ENCODE data around the gene DLGAP1.
"Not testable (repeated sequence)": the region's sequence is repeated elsewhere in the genome, so short reads cannot be mapped to it uniquely, and the experiment has no call there.

DLGAP1 gene

GRCh38 chr18:3610813-3611212 is 844.3 kb downstream of the DLGAP1 start:
- DNase-seq: no peak

- DNase-seq: no peak
Observed at GRCh38 chr18:3610188-3610708, 844.9 kb downstream of the DLGAP1 start.

- no peak for DNase-seq
Observed at GRCh38 chr18:3608488-3608887, 846.6 kb downstream of the DLGAP1 start.

GRCh38 chr18:3608099-3608453 is 847.0 kb downstream of the DLGAP1 start:
- not testable (repeated sequence) for DNase-seq

GRCh38 chr18:3607309-3608098 is 847.6 kb downstream of the DLGAP1 start:
- DNase-seq: no peak

- not testable (repeated sequence) for DNase-seq
Observed at GRCh38 chr18:3606863-3607262, 848.2 kb downstream of the DLGAP1 start.

- DNase-seq: no peak
Observed at GRCh38 chr18:3605954-3606443, 849.1 kb downstream of the DLGAP1 start.

GRCh38 chr18:3605486-3605952 is 849.6 kb downstream of the DLGAP1 start:
- no peak for DNase-seq

- DNase-seq: no peak
Observed at GRCh38 chr18:3604498-3605408, 850.4 kb downstream of the DLGAP1 start.

- no peak for DNase-seq
Observed at GRCh38 chr18:3604235-3604497, 850.9 kb downstream of the DLGAP1 start.

GRCh38 chr18:3603421-3604234 is 851.5 kb downstream of the DLGAP1 start:
- DNase-seq: no peak

- not testable (repeated sequence) for DNase-seq
Observed at GRCh38 chr18:3601106-3601755, 853.9 kb downstream of the DLGAP1 start.

- no peak for DNase-seq
Observed at GRCh38 chr18:3599861-3600260, 855.2 kb downstream of the DLGAP1 start.

GRCh38 chr18:3599195-3599594 is 855.9 kb downstream of the DLGAP1 start:
- DNase-seq: no peak

GRCh38 chr18:3598581-3598980 is 856.5 kb downstream of the DLGAP1 start:
- no peak for DNase-seq

GRCh38 chr18:3597409-3598357 is 857.4 kb downstream of the DLGAP1 start:
- no peak for DNase-seq

GRCh38 chr18:3596637-3597384 is 858.3 kb downstream of the DLGAP1 start:
- DNase-seq: no peak

- DNase-seq: no peak
Observed at GRCh38 chr18:3596324-3596636, 858.8 kb downstream of the DLGAP1 start.

- DNase-seq: no peak
Observed at GRCh38 chr18:3595369-3596273, 859.5 kb downstream of the DLGAP1 start.

Measured in activated CD4-positive, alpha-beta T cell treated with anti-CD3 and anti-CD28 coated beads for 1 hour (primary cell).